ENCODE results near the gene MED13L. TPM values are rescaled to one million over a fixed set of nuclear protein-coding genes. Genes with fewer than 3 reads are reported as not detected.

The MED13L gene
- total RNA-seq, 2 experiments from 2014 or later: 25.7 to 40.1 TPM

- H3K9me2 ChIP-seq (ENCODE audit: insufficient read depth, low read length): no peaks in the 10 kb centered on the region
- H3K4me2 ChIP-seq (ENCODE audit: low read length): no peak overlapping the region
- no TSS peak for BruUV-seq (replicated peaks)
- intact Hi-C loops (cut with micrococcal nuclease; ENCODE audit: unreplicated experiment): loop anchor here (5.0 kb wide), 1 partner anchor 83 kb away; no protein-coding TSS in a partner anchor
- H3K4me1 ChIP-seq (ENCODE audit: insufficient read depth, low read length, poor library complexity, severe bottlenecking): no peaks in the 10 kb centered on the region
- DNase-seq (ENCODE audit: low spot score): no peak
- H3K9me3 ChIP-seq (ENCODE audit: low read length): no peaks in the 10 kb centered on the region
- ChIA-PET POLR2A (interaction anchor here (0.5 kb wide), 1 partner anchor 13 kb away, joined by 3 read pairs; no protein-coding TSS in a partner anchor), CTCF (ENCODE audit: unreplicated experiment) (no interaction called here)
- peaks cover 38% of the 10 kb centered on the region for H4K20me1 ChIP-seq (ENCODE audit: insufficient read depth, low read length)
- no peak overlapping the region for H2AFZ ChIP-seq (ENCODE audit: low read length)
- H3K27ac ChIP-seq (ENCODE audit: low read depth, low read length, poor library complexity, severe bottlenecking): no peak overlapping the region
- H3K79me2 ChIP-seq (ENCODE audit: insufficient read depth, low read depth, low read length): no peaks in the 10 kb centered on the region
- H3K4me3 ChIP-seq (ENCODE audit: low read depth, low read length, poor library complexity, severe bottlenecking): no peak overlapping the region
- TF ChIP-seq CTCF (conservative IDR thresholded peaks at IDR 0.05; ENCODE audit: low read length) (no peak), EZH2phosphoT487 (IDR thresholded peaks at IDR 0.05; ENCODE audit: borderline replicate concordance, low read depth, low read length) (no peak)
- H3K36me3 ChIP-seq (ENCODE audit: insufficient read depth, low read length): no peaks in the 10 kb centered on the region
Observed at GRCh38 chr12:116153983-116154382, 123.5 kb downstream of the MED13L start.

- POLR2A ChIA-PET: interaction anchor here (0.8 kb wide), 1 partner anchor 12 kb away, joined by 4 read pairs; no protein-coding TSS in a partner anchor
- Histone ChIP-seq H2AFZ (ENCODE audit: low read length) (no peak overlapping the region), H3K79me2 (ENCODE audit: insufficient read depth, low read depth, low read length) (no peaks in the 10 kb centered on the region), H3K4me1 (ENCODE audit: insufficient read depth, low read length, poor library complexity, severe bottlenecking) (no peaks in the 10 kb centered on the region), H3K4me3 (ENCODE audit: low read depth, low read length, poor library complexity, severe bottlenecking) (no peak overlapping the region), H3K4me2 (ENCODE audit: low read length) (no peak overlapping the region), H3K27ac (ENCODE audit: low read depth, low read length, poor library complexity, severe bottlenecking) (no peak overlapping the region), H3K9me3 (ENCODE audit: low read length) (no peaks in the 10 kb centered on the region), H4K20me1 (ENCODE audit: insufficient read depth, low read length) (peaks cover 36% of the 10 kb centered on the region), H3K9me2 (ENCODE audit: insufficient read depth, low read length) (no peaks in the 10 kb centered on the region), H3K36me3 (ENCODE audit: insufficient read depth, low read length) (no peaks in the 10 kb centered on the region)
- BruUV-seq (replicated peaks): no TSS peak
- intact Hi-C loops (cut with micrococcal nuclease; ENCODE audit: unreplicated experiment): loop anchor here (5.0 kb wide), 1 partner anchor 84 kb away; no protein-coding TSS in a partner anchor
- no peak for DNase-seq (ENCODE audit: low spot score)
- no peak for TF ChIP-seq CTCF (conservative IDR thresholded peaks at IDR 0.05; ENCODE audit: low read length)
- TF ChIP-seq EZH2phosphoT487 (IDR thresholded peaks at IDR 0.05; ENCODE audit: borderline replicate concordance, low read depth, low read length): no peak
- CTCF ChIA-PET (ENCODE audit: unreplicated experiment): interaction anchor here (0.5 kb wide), 1 partner anchor 224 kb away, joined by 4 read pairs; no protein-coding TSS in a partner anchor
Observed at GRCh38 chr12:116153113-116153512, 124.4 kb downstream of the MED13L start.

- Histone ChIP-seq H3K36me3 (ENCODE audit: insufficient read depth, low read length) (no peaks in the 10 kb centered on the region), H3K4me2 (ENCODE audit: low read length) (no peak overlapping the region), H3K4me3 (ENCODE audit: low read depth, low read length, poor library complexity, severe bottlenecking) (no peak overlapping the region), H4K20me1 (ENCODE audit: insufficient read depth, low read length) (peaks cover 28% of the 10 kb centered on the region), H3K9me3 (ENCODE audit: low read length) (no peaks in the 10 kb centered on the region), H3K4me1 (ENCODE audit: insufficient read depth, low read length, poor library complexity, severe bottlenecking) (no peaks in the 10 kb centered on the region), H2AFZ (ENCODE audit: low read length) (no peak overlapping the region), H3K9me2 (ENCODE audit: insufficient read depth, low read length) (no peaks in the 10 kb centered on the region), H3K27ac (ENCODE audit: low read depth, low read length, poor library complexity, severe bottlenecking) (no peak overlapping the region), H3K79me2 (ENCODE audit: insufficient read depth, low read depth, low read length) (no peaks in the 10 kb centered on the region)
- TF ChIP-seq EZH2phosphoT487 (IDR thresholded peaks at IDR 0.05; ENCODE audit: borderline replicate concordance, low read depth, low read length) (no peak), CTCF (conservative IDR thresholded peaks at IDR 0.05; ENCODE audit: low read length) (no peak)
- no TSS peak for BruUV-seq (replicated peaks)
- CTCF ChIA-PET (ENCODE audit: unreplicated experiment): no interaction called here
- DNase-seq (ENCODE audit: low spot score): no peak
- POLR2A ChIA-PET: no interaction called here
- intact Hi-C loops (cut with micrococcal nuclease; ENCODE audit: unreplicated experiment): loop anchor here (5.0 kb wide), 1 partner anchor 85 kb away; no protein-coding TSS in a partner anchor
Observed at GRCh38 chr12:116152268-116152667, 125.2 kb downstream of the MED13L start.

Data from OCI-LY7 (cell line).